Vagina (tissue), 2 donors: ENCODE measurements around the gene EIF1AX.

ENCODE experiments used
- POLR2AphosphoS5 ChIP-seq, 2 donors: sonication (generic); formaldehyde crosslinking; IDR thresholded peaks; one replicate each; pipeline ENCODE4 v1.9.0; 2017; ENCODE audit warnings: antibody characterized with exemption in 2 of 2, mild to moderate bottlenecking in 2 of 2, low read depth in 1 of 2; ENCODE audit not compliant: insufficient read depth in 1 of 2
- TF ChIP-seq, protein P1 (sequence below), 3 experiments: fragments of 450-650 bp in 2 of 3; fragments of 200-600 bp in 1 of 3; sonication (generic) in 1 of 3; IDR thresholded peaks; one replicate each; pipeline ENCODE4 v1.5.1; 2017 to 2019; ENCODE audit warnings: antibody characterized with exemption in 3 of 3, mild to moderate bottlenecking in 2 of 3, moderate library complexity in 2 of 3

DNA sequence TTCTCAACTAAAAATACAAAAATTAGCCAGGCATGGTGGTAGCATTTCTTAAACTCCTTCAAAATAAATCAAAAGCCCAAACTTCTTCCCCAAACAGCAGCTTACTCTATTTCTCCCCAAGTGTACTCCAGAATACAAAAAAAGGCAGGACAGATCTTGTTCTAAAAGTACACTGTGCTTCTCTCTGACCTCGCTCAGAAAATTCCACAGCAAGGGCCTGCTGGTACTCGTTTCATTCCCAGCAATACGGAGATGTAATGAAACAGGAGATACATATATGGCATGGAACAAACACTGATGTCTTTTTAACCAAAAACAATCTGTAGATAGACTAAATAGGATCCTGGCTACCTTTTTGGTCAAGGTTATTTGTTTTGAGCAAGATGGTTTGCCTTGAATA lies 50.1 kb downstream of the EIF1AX start:
- TF ChIP-seq, protein P1, sequence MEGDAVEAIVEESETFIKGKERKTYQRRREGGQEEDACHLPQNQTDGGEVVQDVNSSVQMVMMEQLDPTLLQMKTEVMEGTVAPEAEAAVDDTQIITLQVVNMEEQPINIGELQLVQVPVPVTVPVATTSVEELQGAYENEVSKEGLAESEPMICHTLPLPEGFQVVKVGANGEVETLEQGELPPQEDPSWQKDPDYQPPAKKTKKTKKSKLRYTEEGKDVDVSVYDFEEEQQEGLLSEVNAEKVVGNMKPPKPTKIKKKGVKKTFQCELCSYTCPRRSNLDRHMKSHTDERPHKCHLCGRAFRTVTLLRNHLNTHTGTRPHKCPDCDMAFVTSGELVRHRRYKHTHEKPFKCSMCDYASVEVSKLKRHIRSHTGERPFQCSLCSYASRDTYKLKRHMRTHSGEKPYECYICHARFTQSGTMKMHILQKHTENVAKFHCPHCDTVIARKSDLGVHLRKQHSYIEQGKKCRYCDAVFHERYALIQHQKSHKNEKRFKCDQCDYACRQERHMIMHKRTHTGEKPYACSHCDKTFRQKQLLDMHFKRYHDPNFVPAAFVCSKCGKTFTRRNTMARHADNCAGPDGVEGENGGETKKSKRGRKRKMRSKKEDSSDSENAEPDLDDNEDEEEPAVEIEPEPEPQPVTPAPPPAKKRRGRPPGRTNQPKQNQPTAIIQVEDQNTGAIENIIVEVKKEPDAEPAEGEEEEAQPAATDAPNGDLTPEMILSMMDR (IDR thresholded peaks at IDR 0.05) = no peak
- TF ChIP-seq POLR2AphosphoS5 (IDR thresholded peaks at IDR 0.05; ENCODE audit: insufficient read depth in 1 of 2, low read depth in 1 of 2) = no peak
